ENCODE measurements around the gene FSCN2. TPM values are rescaled to one million over a fixed set of nuclear protein-coding genes. Genes with fewer than 3 reads are reported as not detected.

The FSCN2 gene
- total and polyA plus RNA-seq, 10 of the 15 experiments (the other 5 are each of a cell fraction or from before 2014, with no cell fraction given) = 0.12 to 2.1 (median 0.65) TPM; not detected in 3

- no peak overlapping the region for H3K4me3 ChIP-seq
- peaks cover 4% of the 10 kb centered on the region; the same call in 1 of the 2 replicates for H3K4me1 ChIP-seq (ENCODE audit: control insufficient read depth, insufficient read depth, low read length)
- no peaks in the 10 kb centered on the region for H3K9me3 ChIP-seq (replicated peaks; ENCODE audit: control insufficient read depth, insufficient read depth, low read length)
- ChIA-PET SMC1A (ENCODE audit: uncharacterized antibody, unreplicated experiment) (no interaction called here), CTCF (interaction anchor here (1.1 kb wide), 1 partner anchor 197 kb away, joined by 3 read pairs; no protein-coding TSS in a partner anchor), RAD21 (ENCODE audit: unreplicated experiment) (interaction anchor here (1.2 kb wide), 1 partner anchor 197 kb away, joined by 5 read pairs; no protein-coding TSS in a partner anchor), POLR2A (no interaction called here)
- FAIRE-seq (no peak), DNase-seq (ENCODE audit: low read depth, low spot score) (no peak), ATAC-seq (no peak)
- H2AFZ ChIP-seq (ENCODE audit: control insufficient read depth, low read depth, low read length) = no peak overlapping the region
- no peak overlapping the region for H3K4me2 ChIP-seq (ENCODE audit: control insufficient read depth, insufficient read depth)
- H3K36me3 ChIP-seq (ENCODE audit: control insufficient read depth in 2 of 2, insufficient read depth in 2 of 2, low read length in 1 of 2) = no peaks in the 10 kb centered on the region
- H3K27ac ChIP-seq (ENCODE audit: control insufficient read depth, insufficient read depth) = no peak overlapping the region
- TF ChIP-seq ZNF207 (IDR thresholded peaks at IDR 0.05; ENCODE audit: borderline replicate concordance) (no peak), LARP7 (IDR thresholded peaks at IDR 0.05) (no peak), GATAD2B (conservative IDR thresholded peaks at IDR 0.05; ENCODE audit: low read depth) (no peak), HDAC6 (IDR thresholded peaks at IDR 0.05; ENCODE audit: unreplicated experiment) (no peak), FOS (IDR thresholded peaks at IDR 0.05; ENCODE audit: borderline replicate concordance, extremely low read depth, insufficient read length) (no peak), CHD1 (IDR thresholded peaks at IDR 0.05; ENCODE audit: low read depth, low read length) (no peak), ESRRA (IDR thresholded peaks at IDR 0.05; ENCODE audit: low read length) (no peak), SREBF2 (IDR thresholded peaks at IDR 0.05; ENCODE audit: low read length) (no peak), E4F1 (IDR thresholded peaks at IDR 0.05; ENCODE audit: borderline replicate concordance, partially characterized antibody) (no peak), RCOR1 (conservative IDR thresholded peaks at IDR 0.05; ENCODE audit: low read depth, low read length) (no peak), PML (IDR thresholded peaks at IDR 0.05; ENCODE audit: low read length) (no peak)
- TF ChIP-seq, protein P1, sequence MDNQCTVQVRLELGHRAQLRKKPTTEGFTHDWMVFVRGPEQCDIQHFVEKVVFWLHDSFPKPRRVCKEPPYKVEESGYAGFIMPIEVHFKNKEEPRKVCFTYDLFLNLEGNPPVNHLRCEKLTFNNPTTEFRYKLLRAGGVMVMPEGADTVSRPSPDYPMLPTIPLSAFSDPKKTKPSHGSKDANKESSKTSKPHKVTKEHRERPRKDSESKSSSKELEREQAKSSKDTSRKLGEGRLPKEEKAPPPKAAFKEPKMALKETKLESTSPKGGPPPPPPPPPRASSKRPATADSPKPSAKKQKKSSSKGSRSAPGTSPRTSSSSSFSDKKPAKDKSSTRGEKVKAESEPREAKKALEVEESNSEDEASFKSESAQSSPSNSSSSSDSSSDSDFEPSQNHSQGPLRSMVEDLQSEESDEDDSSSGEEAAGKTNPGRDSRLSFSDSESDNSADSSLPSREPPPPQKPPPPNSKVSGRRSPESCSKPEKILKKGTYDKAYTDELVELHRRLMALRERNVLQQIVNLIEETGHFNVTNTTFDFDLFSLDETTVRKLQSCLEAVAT (IDR thresholded peaks at IDR 0.05) = no peak
- TF ChIP-seq, protein P2, sequence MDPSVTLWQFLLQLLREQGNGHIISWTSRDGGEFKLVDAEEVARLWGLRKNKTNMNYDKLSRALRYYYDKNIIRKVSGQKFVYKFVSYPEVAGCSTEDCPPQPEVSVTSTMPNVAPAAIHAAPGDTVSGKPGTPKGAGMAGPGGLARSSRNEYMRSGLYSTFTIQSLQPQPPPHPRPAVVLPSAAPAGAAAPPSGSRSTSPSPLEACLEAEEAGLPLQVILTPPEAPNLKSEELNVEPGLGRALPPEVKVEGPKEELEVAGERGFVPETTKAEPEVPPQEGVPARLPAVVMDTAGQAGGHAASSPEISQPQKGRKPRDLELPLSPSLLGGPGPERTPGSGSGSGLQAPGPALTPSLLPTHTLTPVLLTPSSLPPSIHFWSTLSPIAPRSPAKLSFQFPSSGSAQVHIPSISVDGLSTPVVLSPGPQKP (IDR thresholded peaks at IDR 0.05; ENCODE audit: low read depth, low read length) = no peak
- no peaks in the 10 kb centered on the region for H3K79me2 ChIP-seq (ENCODE audit: control insufficient read depth, insufficient read depth, low read length)
- 40% methylated on average over 25 of the region's 27 CpGs for WGBS (ENCODE audit: insufficient coverage, insufficient replicate concordance, low lambda C conversion rate, missing lambda C conversion rate)
- intact Hi-C loops (cut with micrococcal nuclease; ENCODE audit: unreplicated experiment) = no loop called here
- H3K27me3 ChIP-seq (replicated peaks in 1 of 2; ENCODE audit: control insufficient read depth in 2 of 2, insufficient read depth in 2 of 2, low read length in 1 of 2) = peaks cover 5 to 7% of the 10 kb centered on the region in 2 experiments
- BruUV-seq (replicated peaks) = no TSS peak
- no peaks in the 10 kb centered on the region for H4K20me1 ChIP-seq (ENCODE audit: control insufficient read depth, insufficient read depth)
- in situ Hi-C loops (cut with MboI) = loop anchor here (25.0 kb wide), 1 partner anchor 352 kb away; no protein-coding TSS in a partner anchor
- no peak overlapping the region for H3K9ac ChIP-seq (ENCODE audit: control insufficient read depth, insufficient read depth, low read length)
These were observed 38.9 kb upstream of the FSCN2 start for GRCh38 chr17:81489012-81489997.

All from GM12878 (cell line).